Hematopoietic multipotent progenitor cell (in vitro differentiated cells): ENCODE measurements around the gene COL11A2. TPM values are rescaled to one million over a fixed set of nuclear protein-coding genes. Genes with fewer than 3 reads are reported as not detected.

Source experiments
- DNase-seq, 3 donors: peaks; one replicate each; pipeline ENCODE4 v3.0.0-alpha.2; 2011 to 2015; ENCODE audit warnings: low read depth in 2 of 3, low spot score in 2 of 3
- total RNA-seq: library from RNA; depleted of rRNA; stranded (reverse); fragments of >200 nt; gene quantifications from one replicate; pipeline ENCODE4 v1.2.3, GENCODE V29; 2012

The COL11A2 gene
- total RNA-seq, 1 donor = 0.27 TPM

- no peak for DNase-seq
These were observed 14.7 kb upstream of the COL11A2 start for GRCh38 chr6:33206864-33207551.

- no peak for DNase-seq
These were observed 14.0 kb upstream of the COL11A2 start for GRCh38 chr6:33206027-33206863.

GRCh38 chr6:33205191-33206026 is 13.1 kb upstream of the COL11A2 start:
- DNase-seq = no peak

- peak; percentile 66 to 93 (median 91) for DNase-seq
These were observed 12.3 kb upstream of the COL11A2 start, which contains the start of gene HSD17B8 for GRCh38 chr6:33204415-33205190. HSD17B8 (plus strand) TSS chr6:33204655; CDS start chr6:33204669, 14 bp downstream.

GRCh38 chr6:33204165-33204414 is 11.8 kb upstream of the COL11A2 start:
- DNase-seq = no peak

- no peak for DNase-seq
These were observed 11.3 kb upstream of the COL11A2 start for GRCh38 chr6:33203443-33204164.

GRCh38 chr6:33202799-33203198 is 10.5 kb upstream of the COL11A2 start:
- DNase-seq = no peak

- no peak for DNase-seq
These were observed 9.7 kb upstream of the COL11A2 start for GRCh38 chr6:33201935-33202334.

- no peak for DNase-seq
These were observed 8.9 kb upstream of the COL11A2 start for GRCh38 chr6:33201147-33201545.

- peak; percentile 99 to 100 (median 100) for DNase-seq
These were observed 8.2 kb upstream of the COL11A2 start, which contains the start of the genes RXRB and SLC39A7 for GRCh38 chr6:33200219-33201146. RXRB (minus strand) TSS chr6:33200665; CDS start chr6:33200476, 189 bp downstream. SLC39A7 (plus strand) TSS chr6:33200867; CDS start chr6:33201246, 379 bp downstream.

GRCh38 chr6:33199687-33200218 is 7.5 kb upstream of the COL11A2 start:
- DNase-seq = peak in 2 of 3 donors; percentile 73 to 76

GRCh38 chr6:33198853-33199436 is 6.7 kb upstream of the COL11A2 start:
- DNase-seq = no peak

- DNase-seq = no peak
These were observed 6.0 kb upstream of the COL11A2 start for GRCh38 chr6:33198159-33198852.

- DNase-seq = peak in 2 of 3 donors; percentile 65 to 74
These were observed 5.3 kb upstream of the COL11A2 start for GRCh38 chr6:33197431-33198048.

GRCh38 chr6:33195304-33196165 is 3.3 kb upstream of the COL11A2 start:
- DNase-seq = no peak

GRCh38 chr6:33194431-33194979 is 2.2 kb upstream of the COL11A2 start:
- no peak for DNase-seq
